GM21423 (cell line): ENCODE data around the gene CTAGE8.
"Not testable (repeated sequence)": the region's sequence is repeated elsewhere in the genome, so short reads cannot be mapped to it uniquely, and the experiment has no call there.

ENCODE experiments used
- ATAC-seq: cut with Tn5 transposase; IDR thresholded peaks from one replicate; pipeline ENCODE4 v1.9.1; 2021; ENCODE audit warnings: mild to moderate bottlenecking, moderate library complexity; ENCODE audit not compliant: unreplicated experiment

The CTAGE8 gene, protein sequence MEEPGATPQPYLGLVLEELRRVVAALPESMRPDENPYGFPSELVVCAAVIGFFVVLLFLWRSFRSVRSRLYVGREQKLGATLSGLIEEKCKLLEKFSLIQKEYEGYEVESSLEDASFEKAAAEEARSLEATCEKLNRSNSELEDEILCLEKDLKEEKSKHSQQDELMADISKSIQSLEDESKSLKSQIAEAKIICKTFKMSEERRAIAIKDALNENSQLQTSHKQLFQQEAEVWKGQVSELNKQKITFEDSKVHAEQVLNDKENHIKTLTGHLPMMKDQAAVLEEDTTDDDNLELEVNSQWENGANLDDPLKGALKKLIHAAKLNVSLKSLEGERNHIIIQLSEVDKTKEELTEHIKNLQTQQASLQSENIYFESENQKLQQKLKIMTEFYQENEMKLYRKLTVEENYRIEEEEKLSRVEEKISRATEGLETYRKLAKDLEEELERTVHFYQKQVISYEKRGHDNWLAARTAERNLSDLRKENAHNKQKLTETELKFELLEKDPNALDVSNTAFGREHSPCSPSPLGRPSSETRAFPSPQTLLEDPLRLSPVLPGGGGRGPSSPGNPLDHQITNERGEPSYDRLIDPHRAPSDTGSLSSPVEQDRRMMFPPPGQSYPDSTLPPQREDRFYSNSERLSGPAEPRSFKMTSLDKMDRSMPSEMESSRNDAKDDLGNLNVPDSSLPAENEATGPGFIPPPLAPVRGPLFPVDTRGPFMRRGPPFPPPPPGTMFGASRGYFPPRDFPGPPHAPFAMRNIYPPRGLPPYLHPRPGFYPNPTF

DNA sequence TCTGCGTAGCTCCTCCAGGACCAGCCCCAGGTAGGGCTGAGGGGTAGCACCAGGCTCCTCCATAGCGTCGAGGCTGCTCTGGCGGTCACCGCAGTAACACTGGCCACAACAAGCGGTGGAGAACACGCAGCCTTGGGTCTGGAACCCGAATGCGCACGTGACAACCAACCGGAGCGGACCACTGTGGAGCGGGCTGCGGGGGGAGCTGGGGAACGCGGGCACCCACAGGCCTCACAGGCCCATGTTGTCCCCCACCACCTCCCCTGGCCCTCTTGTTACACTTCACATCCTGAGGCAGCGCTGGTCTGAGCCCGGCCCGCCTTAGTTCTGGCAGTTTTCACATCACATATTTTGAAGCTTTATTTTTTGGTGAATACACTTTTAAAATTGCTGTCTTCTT is at the start of gene CTAGE8:
Gene CTAGE8 (minus strand): TSS at position 101 of the 400 bp plus-strand sequence. CDS start 38 bp downstream, at position 63.
- not testable (repeated sequence) for ATAC-seq

DNA sequence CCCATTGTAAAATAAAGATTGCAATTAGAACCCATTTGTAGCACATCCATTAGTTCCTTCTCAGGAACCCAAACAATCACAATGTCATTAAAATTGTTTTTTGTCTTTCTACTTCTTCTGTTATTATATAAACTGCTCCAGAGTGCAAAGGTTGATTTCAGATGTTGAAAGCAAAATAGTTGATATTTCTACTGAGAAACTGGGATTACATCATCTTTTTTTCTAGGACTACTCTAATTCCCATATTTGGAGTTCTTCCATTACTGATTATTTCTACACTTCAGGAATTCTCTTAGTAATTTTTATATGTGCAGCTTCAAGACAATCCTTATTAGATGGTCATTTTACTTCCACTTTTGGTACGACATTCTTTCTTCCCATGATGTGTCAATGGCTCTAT is 48.4 kb upstream of the CTAGE8 start:
- not testable (repeated sequence) for ATAC-seq

DNA sequence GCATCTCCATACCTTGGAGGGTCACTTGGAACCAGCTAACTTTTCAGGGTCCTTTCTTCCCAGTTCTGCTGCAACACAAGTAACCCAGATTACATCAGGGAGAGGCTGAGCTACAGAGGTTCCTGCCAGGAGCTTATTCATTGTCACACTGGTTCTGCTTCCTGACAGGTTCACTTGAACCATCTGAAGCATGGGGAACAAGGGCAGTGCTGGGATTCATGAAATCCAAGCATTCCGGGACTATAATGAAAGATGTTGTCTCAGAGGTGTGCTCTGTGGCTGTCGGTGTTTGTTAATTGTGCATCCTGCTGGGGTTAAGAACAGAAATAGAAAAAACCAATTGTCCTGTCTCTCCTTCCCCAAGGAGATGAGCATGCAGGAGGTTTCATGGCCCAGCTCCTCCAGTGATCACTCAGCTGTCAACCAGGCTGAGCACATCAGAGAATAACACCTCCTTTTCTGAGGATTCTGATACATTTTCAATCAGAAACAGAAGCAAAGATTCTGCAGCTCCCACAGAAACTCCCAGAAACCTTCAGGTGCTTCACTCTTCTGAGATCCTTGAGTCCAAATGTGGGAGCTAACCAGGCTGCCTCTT is 42.9 kb upstream of the CTAGE8 start, which contains the start of gene OR2A1:
Gene OR2A1 (plus strand): TSS at position 548 of the 598 bp plus-strand sequence. CDS start 5,706 bp downstream, outside the sequence.
- not testable (repeated sequence) for ATAC-seq

DNA sequence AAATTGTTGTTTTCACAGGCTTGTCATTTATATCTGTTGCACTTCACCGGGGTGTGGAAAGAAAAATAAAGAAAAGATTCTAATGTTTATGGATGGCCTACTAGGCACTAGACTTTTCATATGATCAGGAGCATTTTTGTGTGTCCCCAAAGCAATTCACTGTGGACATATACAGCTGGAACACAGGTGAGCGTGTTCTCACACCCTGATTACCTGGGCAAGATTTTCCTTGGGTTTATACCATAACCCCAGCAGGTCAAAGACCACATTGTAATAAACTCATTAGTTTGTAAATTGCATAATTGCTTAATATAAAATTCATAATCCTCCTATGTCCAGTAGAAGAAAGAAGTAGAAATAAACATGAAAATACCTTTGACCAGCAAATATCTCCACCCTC is 42.1 kb upstream of the CTAGE8 start:
- ATAC-seq: not testable (repeated sequence)

DNA sequence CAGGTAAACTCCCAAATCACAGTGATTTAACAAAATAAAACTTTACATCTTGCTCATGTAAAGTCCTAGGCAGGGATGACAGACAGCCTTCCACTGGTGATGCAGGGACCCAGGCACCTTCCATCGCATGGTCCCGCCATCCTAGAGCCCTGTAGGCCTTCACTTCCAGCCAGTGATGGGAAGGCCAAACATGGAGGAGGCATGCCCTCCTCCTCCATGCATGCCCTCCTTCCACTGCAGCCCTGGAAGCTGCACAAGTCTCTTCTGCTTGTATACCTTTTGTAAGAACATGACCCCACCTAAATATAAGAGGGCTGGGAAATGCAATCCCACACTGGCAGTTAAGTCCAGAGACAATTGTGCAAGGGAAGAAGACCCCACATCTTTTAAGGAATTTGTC is 40.6 kb upstream of the CTAGE8 start:
- ATAC-seq: not testable (repeated sequence)

DNA sequence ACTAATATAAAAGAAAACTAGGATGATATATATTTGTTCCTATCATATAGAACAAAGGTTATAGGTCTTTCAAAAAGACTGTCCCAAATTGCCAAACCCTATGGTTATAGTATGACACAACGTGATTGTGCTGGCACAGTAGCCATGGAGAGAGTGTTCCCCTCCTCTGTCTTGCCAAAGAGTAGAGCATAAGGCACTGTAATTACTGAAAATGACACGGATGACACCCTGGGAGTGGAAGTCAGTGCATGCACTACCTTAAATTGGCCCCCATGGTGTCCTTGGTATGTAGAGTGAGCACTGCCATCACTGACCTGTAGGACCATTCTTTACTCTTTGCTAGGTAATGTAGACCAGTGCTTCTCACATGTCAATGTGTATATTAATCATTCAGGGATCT is 36.1 kb upstream of the CTAGE8 start:
- ATAC-seq: not testable (repeated sequence)

DNA sequence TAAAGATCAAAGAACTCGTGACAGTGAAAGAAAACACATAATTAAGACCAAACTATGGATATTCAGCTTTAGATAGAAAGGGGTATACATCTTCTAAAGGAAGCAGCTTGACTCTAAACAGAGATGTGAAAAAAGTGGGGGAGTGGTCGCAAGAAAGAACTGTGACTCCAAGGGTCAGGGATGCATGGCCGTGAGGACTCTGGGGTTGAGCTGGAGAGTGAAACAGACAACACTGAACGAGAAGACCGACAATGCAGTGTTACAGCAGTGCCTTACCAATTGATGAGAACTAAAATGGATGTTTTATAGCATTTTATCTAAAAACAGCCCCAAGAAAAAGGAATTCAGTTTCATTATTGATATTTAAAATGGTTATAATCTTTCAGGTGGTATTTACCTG is 34.5 kb upstream of the CTAGE8 start:
- ATAC-seq: not testable (repeated sequence)

DNA sequence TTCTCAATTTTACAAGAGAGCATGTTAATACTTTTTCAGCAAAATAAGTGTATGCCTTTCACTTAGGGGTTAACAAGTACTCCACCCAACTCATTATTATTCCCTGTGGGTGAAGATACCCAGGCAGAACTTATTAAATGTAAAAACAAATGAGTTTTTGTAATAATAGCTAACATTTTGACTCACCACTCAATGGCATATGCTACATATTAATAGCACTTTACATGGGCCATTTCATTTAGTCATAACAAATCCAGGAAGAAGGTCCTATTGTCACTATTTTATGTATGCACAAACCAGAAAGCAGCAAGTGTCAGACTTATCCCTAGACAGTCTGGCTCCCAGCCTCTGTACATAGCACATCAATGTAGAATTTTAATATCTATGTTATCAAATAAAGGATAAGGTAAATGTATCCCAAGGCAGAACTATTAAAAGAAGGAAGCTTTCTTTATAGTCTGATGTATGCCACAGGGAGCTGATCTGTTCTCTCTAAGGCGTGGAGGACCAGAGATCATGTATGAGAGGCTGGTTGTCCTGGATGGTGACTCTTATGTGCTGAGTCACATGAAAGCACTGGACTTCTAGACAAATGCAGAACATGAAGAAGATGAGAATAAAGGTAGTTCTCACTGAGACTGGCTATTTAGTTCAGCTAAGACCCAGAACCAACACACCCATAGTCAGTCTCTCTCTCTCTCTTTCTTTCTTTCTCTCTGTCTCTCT is 33.7 kb upstream of the CTAGE8 start:
- not testable (repeated sequence) for ATAC-seq

DNA sequence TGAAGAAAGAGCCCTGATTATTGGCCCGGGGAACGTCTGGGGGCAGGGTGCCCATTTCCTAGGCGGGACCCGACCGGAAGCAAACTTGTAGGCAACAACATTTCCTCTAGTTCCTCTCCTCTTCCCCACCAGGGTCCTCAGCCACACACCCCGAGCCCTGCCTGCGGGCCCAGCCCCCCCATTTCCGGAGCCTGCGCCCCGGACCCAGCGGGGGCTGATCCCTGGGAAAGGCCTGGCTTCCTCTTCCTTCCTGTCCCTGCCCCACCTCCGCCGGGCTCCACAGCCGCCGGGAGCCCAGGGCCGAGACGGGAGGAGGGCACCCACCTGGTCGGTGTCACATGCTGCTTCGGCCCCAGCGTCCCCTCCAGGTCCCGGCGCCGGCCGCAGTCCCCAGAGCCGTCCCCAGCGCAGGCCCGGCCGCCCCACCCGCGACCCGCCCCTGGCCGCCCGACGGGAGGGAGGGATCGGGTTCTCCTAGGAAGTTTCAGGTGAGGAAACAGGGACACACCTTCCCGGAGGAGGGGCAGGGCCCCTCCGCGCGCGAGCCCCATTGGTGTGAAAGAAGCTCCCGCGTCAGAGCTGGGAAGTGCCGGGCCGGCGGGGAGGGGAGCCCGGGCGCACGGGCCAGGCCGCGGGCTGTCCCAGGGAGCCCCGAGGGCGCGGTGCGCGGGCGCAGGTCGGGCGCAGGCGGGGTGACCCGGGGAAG is 24.9 kb upstream of the CTAGE8 start:
- peak; percentile 74 for ATAC-seq

DNA sequence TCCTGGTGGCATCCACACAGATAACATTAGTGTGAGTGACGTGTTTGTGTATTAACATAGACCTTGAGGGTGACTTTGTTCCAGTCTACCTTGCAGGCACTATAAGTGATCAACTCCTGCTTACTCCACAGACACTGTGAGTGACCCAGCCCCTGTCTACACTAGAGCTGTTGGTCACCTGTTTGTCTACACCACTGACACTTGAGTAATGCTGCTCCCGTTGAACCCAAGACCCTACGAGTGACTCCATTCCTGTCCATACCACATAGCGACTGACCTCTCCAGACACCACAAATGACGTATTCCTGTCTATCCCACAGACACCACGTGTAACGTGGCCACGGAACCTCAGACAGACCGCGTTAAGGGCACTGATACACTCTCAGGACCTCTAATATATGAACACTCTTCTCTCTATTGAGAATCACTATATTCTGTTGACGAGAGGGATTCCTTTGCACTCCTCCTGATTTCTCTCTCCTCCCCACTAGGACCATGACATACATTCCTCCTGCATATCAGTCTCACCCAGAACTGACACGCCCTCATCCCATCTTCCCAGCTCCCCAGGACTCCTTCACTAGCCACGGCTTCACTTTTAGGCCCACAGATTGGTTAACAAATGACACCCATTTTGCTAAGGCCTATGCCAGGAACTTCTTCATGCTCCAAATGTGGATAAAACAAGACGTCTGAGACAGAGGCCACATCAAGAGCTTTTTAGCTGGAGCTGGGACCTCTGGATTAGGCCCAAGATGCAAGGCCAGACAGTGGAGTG is 23.5 kb upstream of the CTAGE8 start:
- ATAC-seq: not testable (repeated sequence)

DNA sequence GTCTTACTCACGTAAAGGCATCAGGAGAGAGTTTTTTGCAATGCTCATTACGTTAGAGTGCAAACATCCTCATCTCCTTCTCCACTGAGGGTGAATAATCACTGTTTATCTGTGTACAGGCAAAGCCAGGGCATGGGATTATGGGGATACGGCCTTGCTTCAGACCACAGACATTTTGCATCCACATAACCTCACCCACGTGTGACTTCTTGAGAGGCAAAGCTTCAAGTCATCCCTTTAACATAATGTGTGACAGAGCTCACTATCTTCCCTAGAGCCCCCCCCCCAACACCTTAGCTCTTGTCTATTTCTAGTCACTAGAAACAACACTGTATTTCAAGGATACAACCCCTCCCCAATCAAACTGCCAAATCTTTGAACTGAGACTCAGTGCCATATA is 22.5 kb upstream of the CTAGE8 start:
- not testable (repeated sequence) for ATAC-seq

DNA sequence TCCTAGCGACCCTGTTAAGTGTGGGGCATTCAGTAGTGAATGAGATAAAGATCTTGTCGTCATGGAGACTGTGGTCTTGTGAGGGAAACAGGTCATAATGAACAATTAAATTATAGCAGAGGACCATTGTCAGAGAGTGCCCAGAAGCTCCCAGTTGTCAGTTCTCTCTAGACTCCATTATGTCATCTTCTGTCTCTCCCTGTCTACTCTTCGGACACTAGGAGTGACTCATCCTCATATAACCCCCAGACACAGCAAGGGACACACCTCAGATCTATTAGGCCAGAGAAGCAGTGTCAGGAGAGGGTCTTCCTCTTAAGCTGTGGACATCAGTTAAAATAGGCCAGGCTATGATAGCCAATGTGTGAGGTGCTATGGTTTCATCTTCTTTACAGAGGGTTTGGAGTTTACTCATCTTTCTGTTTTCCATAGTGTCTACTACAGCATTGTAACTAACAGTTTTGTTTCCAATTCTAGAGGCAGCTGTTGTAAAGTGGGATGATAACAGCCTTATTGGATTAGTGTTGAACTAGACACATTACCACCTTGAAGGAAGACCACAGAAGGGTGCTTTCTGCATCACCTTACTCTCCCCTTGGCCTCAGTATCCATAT is 18.2 kb upstream of the CTAGE8 start:
- not testable (repeated sequence) for ATAC-seq

DNA sequence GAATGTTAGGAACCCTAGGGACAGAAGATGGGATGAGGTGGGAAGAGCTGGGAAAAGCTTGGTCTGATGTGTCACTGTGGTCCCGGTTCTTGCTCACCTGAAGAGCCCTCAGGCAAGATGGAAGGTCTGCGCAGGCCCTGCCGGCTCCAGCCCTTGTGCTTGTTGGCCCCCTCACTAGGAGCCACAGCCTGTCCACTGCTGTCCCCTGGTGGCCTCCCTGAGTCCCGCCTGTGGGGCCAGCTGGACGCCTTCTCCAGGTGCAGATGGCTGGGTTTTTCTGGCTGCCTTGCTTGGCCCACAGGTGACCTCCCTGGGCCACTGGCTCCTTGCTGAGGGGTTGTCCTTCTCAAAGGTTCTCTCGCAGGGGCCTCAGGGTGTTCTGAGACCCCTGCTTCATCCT is 14.6 kb upstream of the CTAGE8 start:
- not testable (repeated sequence) for ATAC-seq

DNA sequence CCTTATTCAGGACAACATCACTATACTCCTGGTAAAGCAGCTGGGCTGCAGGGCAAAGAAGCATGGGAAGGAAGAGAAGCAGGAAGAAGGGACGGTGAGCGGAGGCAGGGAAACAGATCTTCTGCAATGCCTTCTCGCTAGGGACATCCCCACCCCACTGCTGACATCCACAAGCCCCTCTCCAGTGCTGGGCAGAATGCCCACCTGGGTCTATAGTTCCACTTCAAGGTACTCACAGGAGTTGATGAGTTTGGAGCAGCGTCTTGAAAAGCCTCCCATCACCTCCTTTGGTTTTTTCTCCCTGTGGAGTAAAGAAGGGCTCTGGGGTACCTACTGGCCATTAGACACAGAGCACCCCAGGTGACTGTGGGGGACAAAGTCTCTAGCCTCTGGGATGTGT is 13.4 kb upstream of the CTAGE8 start:
- not testable (repeated sequence) for ATAC-seq

DNA sequence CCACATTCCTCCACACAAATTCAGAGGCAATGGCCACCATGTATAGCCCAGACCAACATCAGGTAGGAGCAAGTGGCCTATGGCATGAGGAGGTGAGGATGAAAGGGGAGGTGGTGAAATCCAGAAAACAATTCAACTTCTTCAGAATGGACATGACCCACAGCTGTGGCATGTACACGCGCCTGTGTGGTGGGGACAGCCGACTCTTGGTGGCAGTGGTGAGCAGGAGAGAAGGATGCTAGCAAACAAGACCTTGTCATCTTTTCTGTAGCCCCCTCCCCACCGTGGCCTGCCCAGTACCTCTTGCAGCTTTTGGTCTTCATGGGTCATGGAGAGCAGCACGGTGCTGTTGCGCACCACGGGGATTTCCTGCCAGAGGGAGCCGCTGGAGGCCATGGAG is 12.9 kb upstream of the CTAGE8 start:
- ATAC-seq: not testable (repeated sequence)

DNA sequence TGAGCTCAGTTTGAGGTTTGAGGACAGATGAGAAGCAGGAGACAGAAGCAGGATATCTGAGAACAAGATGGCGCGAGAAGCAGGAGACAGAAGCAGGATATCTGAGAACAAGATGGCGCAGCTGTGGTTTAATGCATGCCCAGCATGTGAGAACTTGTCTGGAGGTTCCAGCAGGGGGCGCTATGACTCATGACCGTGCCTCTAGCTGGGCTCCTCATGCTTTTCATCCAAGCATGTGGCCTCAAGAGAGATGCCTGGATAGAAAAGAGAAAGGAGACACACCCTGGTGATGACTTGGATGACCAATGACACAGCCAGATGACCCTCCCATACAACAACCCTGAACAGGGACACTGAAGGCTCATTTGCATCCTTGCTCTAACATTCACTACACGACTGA is 10.9 kb upstream of the CTAGE8 start:
- not testable (repeated sequence) for ATAC-seq

DNA sequence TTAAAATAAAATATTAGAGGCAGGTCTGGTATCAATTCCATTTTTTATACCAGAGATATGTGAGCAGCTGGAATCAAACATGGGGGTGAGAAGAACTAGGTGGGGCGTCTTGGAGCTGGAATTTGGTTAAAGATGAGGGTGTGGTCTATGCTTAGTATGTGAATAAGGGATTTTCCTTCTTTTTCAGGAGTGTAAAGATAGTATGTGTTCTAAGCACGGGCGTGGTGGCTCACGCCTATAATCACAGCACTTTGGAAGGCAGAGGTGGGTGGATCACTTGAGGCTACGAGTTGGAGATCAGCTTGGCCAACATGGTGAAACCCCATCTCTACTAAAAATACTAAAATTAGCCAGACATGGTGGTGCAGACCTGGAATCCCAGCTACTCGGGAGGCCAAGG is 6.2 kb upstream of the CTAGE8 start:
- not testable (repeated sequence) for ATAC-seq

DNA sequence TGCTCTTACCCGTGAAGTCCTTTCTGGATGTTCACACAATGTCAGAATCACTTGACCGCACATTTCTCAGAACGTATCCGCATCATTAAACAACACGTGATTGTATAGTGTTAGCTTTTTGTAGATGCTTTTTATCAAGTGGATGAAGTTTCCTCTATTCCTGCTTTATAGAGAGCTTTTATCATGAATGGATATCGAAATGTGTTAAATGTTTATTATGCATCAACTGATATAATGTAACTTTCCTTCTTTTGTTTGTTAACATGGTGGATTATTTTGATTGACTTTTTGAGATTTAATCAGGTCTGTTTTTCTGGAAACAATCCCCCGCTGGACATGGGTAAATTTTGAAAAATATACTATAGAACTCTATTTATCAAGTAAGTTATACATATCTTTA is 4.4 kb downstream of the CTAGE8 start, which contains the start of gene OR2A7:
Gene OR2A7 (minus strand): TSS at position 101 of the 400 bp plus-strand sequence. CDS start 5,164 bp downstream, outside the sequence.
- not testable (repeated sequence) for ATAC-seq

DNA sequence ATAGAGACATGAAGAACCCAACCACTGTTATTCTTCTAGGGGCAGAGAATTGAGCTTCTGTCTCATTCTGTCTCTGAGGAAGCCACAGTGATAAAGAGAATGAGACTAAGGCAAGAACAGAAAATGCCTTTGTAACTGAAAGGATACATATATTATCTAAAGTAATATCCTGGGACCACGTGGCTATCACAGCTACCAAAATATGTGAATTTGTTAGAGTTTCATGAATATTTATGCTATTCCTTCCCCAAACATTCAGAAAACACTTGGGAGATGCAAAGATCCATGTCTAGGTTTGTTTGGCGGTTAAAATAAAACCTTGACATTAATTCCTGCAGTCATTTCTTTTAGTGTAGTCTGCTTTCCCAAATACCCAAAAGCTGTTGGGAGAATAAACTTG is 7.0 kb downstream of the CTAGE8 start:
- ATAC-seq: not testable (repeated sequence)
